Stimulated activated CD4-positive, alpha-beta T cell treated with anti-CD3 and anti-CD28 coated beads, Interleukin-12 subunit alpha, Interleukin-12 subunit beta, amount 100 ng/mL, for 24 hours (primary cell): Measurements from ENCODE around the gene GBP7.
"Not testable (repeated sequence)": the region's sequence is repeated elsewhere in the genome, so short reads cannot be mapped to it uniquely, and the experiment has no call there.

Experiments used
- DNase-seq, 2 experiments: peaks; one replicate each; pipeline ENCODE4 v3.0.0-alpha.2; 2020; ENCODE audit warnings: low read depth in 2 of 2

GBP7 gene

DNA sequence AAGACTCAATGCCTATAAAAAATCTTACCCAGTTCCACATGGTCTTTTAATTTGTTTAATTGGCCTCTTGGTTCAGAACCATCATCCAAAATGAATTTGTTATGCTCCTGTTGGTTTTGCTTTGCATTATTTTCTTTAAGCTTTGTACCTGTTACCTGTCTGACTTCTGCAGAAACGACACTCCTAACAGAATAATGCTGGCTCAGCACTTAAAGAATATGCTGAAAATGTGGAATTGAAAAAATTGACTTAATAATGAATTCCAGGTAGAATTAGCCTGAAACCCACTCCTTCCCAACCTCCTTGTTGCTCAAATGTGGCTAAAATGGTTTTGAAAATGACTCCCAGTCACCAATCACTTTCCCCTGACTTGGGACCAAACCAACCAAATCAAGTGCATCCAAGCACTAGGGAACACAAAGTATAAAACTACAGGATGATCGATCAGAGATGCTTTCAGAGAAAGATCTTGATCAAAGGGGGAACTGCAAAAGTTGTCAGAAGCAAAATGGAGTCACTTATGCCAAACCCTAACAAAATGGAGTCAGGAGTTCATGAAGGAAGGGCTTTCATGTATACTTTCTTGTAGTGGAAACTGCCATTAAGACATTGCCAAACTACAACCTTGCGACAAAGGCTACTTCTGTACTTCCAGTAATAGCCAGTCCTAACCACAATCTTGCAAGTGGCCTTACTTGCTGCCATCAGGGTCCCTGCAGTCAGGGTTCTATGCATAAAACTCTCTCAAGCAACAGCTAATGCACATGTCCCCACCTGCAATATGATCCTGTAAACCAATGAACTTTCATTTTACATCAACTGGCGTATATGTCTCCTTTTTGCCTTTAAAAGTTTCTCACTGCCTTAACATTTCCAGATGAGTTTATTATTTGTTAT lies 5.4 kb downstream of the GBP7 start:
- DNase-seq: no peak

GRCh38 chr1:89169166-89169565 lies 6.6 kb downstream of the GBP7 start:
- DNase-seq: no peak

GRCh38 chr1:89167590-89168230 lies 8.1 kb downstream of the GBP7 start:
- no peak for DNase-seq

GRCh38 chr1:89166705-89167104 lies 9.1 kb downstream of the GBP7 start:
- DNase-seq: no peak

- DNase-seq: no peak
Observed at GRCh38 chr1:89165811-89166210, 10.0 kb downstream of the GBP7 start.

DNA sequence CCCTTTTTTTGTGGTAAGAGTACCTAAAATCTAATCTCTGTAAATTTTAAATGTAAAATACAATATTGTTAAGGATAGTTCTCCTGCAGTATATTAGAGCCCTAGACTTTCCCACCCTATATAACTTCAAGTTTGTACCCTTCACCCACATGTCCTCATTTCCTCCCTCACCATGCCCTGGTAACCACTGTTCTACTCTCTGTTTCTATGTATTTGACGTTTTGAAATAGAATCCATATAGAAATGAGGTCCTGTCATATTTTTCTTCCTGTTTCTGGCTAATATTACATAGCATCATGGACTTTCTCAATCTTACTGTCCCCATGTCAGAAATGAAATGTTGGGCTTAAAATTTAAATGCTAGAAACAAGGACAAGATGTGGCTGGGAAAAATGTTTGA lies 24.8 kb downstream of the GBP7 start:
- no peak for DNase-seq

DNA sequence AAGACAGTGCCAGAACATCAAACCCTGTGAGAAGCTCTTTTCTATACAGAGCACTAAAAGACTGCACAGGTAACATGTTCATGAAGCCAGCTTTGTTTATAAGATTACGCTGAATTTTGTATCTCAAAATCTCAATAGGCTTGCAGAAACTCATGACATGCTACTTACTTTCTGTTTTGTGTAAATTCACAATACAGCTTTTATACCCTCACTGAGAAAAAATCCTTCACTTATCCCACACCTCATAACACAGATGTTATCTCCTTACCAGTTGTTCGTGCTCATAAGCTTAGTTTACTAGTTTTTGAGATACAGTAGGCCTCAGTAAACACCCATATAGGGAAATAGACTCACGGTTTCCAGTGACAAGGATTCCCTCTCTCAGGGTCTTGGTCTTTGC lies 25.8 kb downstream of the GBP7 start:
- no peak for DNase-seq

GRCh38 chr1:89149229-89149628 lies 26.6 kb downstream of the GBP7 start:
- DNase-seq: no peak

DNA sequence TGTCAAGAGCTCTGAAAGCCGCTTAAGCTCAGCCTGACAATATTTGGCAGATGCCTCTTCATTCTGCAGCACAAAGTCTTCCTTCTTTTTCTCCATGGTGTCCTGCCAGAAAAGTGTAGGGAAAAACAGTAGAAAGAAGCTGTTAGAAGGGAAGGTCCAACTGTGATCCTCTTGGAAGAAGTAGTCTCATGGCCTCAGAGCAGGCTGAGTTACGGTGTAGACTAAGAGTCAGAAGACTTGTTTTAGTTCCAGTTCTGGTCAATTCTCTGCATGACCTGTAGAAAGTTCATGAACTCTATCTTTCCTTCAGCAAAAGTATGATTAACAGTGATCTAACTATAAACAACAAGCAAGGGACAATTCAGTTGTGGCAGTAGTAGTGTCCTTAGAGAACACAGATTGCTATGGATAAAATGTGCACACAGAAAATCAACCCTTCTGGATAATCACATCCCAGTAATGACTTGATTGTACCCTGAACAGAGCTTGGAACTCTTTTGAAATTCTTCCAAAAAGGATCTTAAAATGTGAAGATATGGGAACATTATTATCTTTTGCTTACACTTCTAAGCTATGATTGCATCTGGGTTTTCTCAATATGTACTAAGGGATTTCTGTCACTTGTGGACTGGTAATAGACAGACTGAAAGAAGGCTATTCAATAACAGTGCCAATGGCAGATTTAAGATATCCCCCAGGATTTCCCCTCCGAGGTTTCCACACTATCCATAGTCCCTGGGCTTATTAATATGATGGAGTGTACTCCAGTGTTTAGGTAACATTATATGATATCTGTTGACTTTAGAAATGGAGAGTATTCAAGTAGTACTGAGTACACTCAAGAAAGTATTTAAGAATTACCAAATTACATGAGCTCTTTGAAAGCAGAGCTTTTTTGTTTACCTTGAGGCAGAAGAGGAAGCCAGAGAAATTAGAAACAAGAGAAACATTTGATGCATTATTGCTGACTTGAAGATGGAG lies 27.8 kb downstream of the GBP7 start:
- DNase-seq: no peak

DNA sequence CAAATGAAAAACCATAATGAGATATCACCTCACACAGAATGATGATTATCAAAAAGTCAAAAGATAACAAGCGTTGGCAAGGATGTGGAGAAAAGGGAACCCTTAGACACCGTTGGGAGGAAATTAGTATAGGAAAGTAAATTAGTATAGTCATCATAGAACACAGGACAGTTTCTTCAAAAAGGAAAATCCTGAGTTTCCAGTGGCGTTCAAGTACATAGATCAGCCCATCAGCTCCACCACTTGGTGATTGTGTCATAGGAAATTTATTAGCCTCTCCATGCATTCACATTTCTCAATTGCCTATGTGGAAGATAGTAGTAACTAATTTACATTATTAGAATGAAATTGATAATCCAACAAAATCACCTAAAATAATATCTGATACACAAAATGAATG lies 29.1 kb downstream of the GBP7 start:
- DNase-seq: no peak

DNA sequence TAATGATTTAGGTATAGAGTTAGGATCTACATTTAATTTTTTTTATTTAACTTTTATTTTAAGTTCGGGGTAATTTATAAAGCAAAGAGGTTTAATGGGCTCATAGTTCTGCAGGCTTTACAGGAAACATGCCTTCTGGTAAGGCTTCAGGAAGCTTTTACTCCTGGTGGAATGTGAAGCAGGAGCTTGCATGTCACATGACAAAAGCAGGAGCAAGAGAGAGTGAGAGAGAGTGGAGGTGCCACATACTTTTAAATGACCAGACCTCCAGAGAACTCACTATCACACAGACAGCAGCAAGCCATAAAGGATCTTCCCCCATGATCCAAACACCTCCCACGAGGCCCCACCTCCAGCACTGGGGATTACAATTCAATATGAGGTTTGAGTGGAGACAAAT lies 32.3 kb downstream of the GBP7 start:
- no peak for DNase-seq

DNA sequence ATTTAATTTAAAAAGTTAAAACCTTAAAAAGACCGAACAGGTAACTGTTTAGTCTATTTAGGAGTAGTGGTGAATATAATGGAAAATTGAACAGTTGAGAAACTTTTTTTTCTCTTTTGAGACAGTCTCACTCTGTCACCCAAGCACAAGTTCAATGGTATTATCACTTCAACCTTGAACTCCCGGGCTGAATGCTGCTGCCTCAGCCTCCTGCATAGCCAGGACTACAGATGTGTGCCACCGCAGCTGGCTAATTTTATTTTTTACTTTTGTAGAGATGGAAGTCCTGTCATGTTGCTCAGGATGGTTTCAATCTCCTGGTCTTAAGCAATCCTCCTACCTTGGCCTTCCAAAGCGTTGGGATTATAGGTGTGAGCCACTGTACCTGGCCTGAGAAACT lies 33.6 kb downstream of the GBP7 start:
- no peak for DNase-seq

DNA sequence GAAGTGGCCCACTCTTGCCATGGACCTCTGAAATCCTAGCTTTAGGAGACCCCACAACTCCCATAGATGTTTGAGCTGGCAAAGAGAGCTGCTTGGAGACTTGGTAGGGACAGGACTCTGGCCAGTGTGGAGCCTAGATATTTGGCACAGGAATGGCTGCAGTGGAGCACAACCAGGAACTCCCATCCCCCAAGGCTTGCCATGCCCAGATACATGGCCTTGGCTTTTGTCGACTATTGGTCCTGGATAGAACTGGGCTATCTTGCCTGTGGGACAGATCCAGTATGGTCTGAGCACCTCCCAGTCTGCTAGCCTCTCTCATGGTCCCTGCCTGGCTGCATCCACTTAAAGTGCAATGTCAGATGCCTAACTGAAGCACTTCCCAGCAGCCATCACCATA lies 42.1 kb downstream of the GBP7 start:
- DNase-seq: no peak

DNA sequence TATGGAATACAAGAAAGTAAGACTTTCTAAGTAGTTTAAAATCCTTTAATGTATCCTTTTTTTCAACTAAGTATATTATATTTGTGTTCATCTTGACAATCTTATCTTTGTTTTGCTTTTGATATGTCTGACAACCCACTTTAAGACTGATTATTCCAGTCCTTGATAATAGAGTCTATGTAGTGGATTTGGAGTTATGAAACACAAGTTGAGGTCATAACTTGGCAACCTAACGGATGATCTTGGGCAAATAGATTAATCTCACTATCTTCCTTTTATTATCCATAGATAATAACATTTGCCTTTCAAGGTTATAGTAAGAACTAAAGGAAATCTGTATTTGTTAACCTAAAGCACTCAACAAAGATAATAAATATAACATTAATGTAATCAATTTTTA lies 45.1 kb downstream of the GBP7 start:
- DNase-seq: no peak

GRCh38 chr1:89129911-89130310 lies 45.9 kb downstream of the GBP7 start:
- DNase-seq: no peak

- DNase-seq: not testable (repeated sequence)
Observed at GRCh38 chr1:89128003-89128458, 47.8 kb downstream of the GBP7 start.

GRCh38 chr1:89126602-89127565 lies 48.9 kb downstream of the GBP7 start:
- DNase-seq: peak; percentile 56 to 58

DNA sequence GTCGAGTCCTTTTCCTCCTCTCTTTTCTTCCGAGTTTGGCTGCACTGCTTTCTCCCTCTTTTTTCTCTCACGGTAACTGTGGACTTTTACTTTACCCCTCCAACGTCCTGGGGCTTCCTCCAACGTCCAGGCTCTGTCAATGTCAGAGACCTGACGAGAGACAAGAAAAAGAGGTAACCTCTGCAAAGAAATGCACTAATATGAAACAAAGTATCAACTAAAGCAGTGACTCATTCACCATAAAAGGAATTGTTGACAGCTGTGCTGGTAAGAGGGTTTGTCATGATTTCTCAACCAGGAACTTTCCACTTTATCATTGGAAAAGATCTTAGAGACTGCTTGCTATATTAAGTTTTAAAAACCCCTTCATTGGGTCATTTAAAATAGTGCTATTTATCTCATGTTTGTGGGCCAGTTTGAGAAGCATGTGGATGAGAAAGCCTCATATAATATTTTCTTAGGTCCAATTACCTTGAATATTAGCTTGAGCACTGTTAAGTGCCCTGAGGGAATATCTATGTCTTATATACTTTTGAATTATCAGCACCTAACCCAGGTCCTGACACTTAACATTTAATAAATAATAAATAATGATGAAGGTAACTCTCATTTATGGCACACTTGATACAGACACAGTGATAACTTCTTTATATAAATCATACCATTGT lies 49.8 kb downstream of the GBP7 start, which contains the start of gene GBP2:
TSS of gene GBP2 (minus strand) at position 202 of the 668 bp plus-strand sequence. CDS start 4,148 bp downstream, outside the sequence.
- DNase-seq: no peak

DNA sequence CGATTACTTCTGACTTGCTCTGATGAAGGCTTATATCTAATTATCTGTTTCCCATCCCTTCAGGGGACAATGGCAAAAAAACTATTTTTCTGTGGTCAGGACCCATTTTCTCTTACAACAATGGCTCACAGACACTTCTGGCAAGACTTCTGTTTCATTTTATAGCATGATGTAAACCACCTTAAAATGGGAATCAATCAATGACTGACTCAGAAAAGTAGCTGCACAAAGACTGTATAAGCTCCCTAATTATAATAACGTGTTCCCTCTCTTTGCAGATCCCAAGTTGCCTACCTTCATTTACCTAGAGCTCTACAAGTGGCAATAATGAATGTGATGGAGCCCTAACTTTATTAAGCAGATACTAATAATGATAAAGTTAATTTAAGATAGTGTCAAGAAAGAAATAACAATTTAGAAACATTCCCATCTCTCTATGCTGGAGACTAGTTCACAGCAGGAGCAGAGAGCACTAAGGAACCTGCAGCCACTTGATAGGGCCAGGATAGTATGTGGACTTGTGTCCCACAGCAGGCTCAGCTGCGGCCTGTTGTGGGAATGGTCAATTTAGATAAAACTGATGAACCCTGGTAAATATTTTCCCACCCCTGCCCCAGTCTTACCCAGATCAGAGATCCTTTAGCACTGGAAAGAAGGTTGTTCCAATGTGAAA lies 50.4 kb downstream of the GBP7 start:
- no peak for DNase-seq

GRCh38 chr1:89121641-89122040 lies 54.2 kb downstream of the GBP7 start:
- no peak for DNase-seq
